HepG2 (cell line): ENCODE results near the gene BCAS4. TPM values are rescaled to one million over a fixed set of nuclear protein-coding genes. Genes with fewer than 3 reads are reported as not detected.

ENCODE experiments used
- CC2D1A ChIP-seq: sonication (generic); formaldehyde crosslinking; IDR thresholded peaks from 2 replicates; pipeline ENCODE4 v1.8.1; 2023; ENCODE audit warnings: mild to moderate bottlenecking, missing genetic modification reagents
- GFI1 ChIP-seq: sonication (generic); formaldehyde crosslinking; IDR thresholded peaks from 2 replicates; pipeline ENCODE4 v1.5.0; 2020; ENCODE audit warnings: missing genetic modification reagents, mild to moderate bottlenecking, borderline replicate concordance
- HNF4A ChIP-seq: sonication (generic); formaldehyde crosslinking; IDR thresholded peaks from 2 replicates; pipeline ENCODE4 v1.4.0; 2020; ENCODE audit warnings: missing genetic modification reagents
- KDM5A ChIP-seq: fragments of 200-600 bp; sonication (generic); IDR thresholded peaks from 2 replicates; pipeline ENCODE4 v1.7.0; 2018; ENCODE audit warnings: antibody characterized with exemption, mild to moderate bottlenecking, low read length, borderline replicate concordance
- LRRFIP1 ChIP-seq: sonication (generic); formaldehyde crosslinking; conservative IDR thresholded peaks from 2 replicates; pipeline ENCODE4 v1.4.0; 2020; ENCODE audit warnings: missing genetic modification reagents
- NONO ChIP-seq, 2 experiments: fragments of 450-650 bp in 1 of 2; sonication (generic) in 1 of 2; formaldehyde crosslinking in 1 of 2; IDR thresholded peaks in 1 of 2; conservative IDR thresholded peaks in 1 of 2; 2 replicates each; pipeline versions ENCODE4 v1.6.1 to v1.8.0; 2017 to 2022; ENCODE audit warnings: mild to moderate bottlenecking in 1 of 2, missing genetic modification reagents in 1 of 2, moderate library complexity in 1 of 2
- PHF21A ChIP-seq: sonication (generic); formaldehyde crosslinking; IDR thresholded peaks from 2 replicates; pipeline ENCODE4 v1.5.0; 2020; ENCODE audit warnings: mild to moderate bottlenecking, missing genetic modification reagents
- RXRA ChIP-seq: sonication (generic); formaldehyde crosslinking; IDR thresholded peaks from 2 replicates; pipeline ENCODE4 v1.5.1; 2020; ENCODE audit warnings: missing genetic modification reagents
- RXRB ChIP-seq: IDR thresholded peaks from 2 replicates; pipeline ENCODE4 v1.6.1; 2016; ENCODE audit warnings: borderline replicate concordance, missing genetic modification reagents, missing compliant biosample characterization
- STAT6 ChIP-seq: sonication (generic); formaldehyde crosslinking; IDR thresholded peaks from 2 replicates; pipeline ENCODE4 v1.4.0; 2020; ENCODE audit warnings: missing genetic modification reagents, mild to moderate bottlenecking, borderline replicate concordance
- THRA ChIP-seq: sonication (generic); formaldehyde crosslinking; IDR thresholded peaks from 2 replicates; pipeline ENCODE4 v1.4.0; 2020; ENCODE audit warnings: missing genetic modification reagents, borderline replicate concordance
- ZFP82 ChIP-seq: sonication (generic); formaldehyde crosslinking; IDR thresholded peaks from 2 replicates; pipeline ENCODE4 v1.5.1; 2020; ENCODE audit warnings: mild to moderate bottlenecking, missing genetic modification reagents, borderline replicate concordance
- ZNF543 ChIP-seq: sonication (generic); formaldehyde crosslinking; IDR thresholded peaks from 2 replicates; pipeline ENCODE4 v1.4.0; 2020; ENCODE audit warnings: mild to moderate bottlenecking, missing genetic modification reagents
- ZNF605 ChIP-seq: sonication (generic); formaldehyde crosslinking; IDR thresholded peaks from 2 replicates; pipeline ENCODE4 v1.8.0; 2022; ENCODE audit warnings: mild to moderate bottlenecking, missing genetic modification reagents
- ZNF609 ChIP-seq: sonication (generic); formaldehyde crosslinking; IDR thresholded peaks from 2 replicates; pipeline ENCODE4 v1.4.0; 2020; ENCODE audit warnings: mild to moderate bottlenecking, missing genetic modification reagents, borderline replicate concordance
- ZNF782 ChIP-seq: sonication (generic); formaldehyde crosslinking; IDR thresholded peaks from 2 replicates; pipeline ENCODE4 v1.4.0; 2020; ENCODE audit warnings: missing genetic modification reagents, mild to moderate bottlenecking, borderline replicate concordance
- polyA plus RNA-seq, 8 experiments: library from polyadenylated mRNA; depleted of rRNA in 3 of 8; stranded (reverse) in 7 of 8; unstranded in 1 of 8; fragments of >200 nt; fragmentation: Illumina TruSeq in 4 of 8; extraction: Trizol in 4 of 8; gene quantifications; 2 replicates each; pipeline versions ENCODE4 v1.2.1 to v1.2.3, GENCODE V29; 2011 to 2016; ENCODE audit warnings: low read depth in 4 of 8, missing spikeins in 1 of 8, mixed read lengths in 1 of 8; ENCODE audit not compliant: insufficient read depth in 1 of 8
- total RNA-seq, 5 experiments: library from RNA; depleted of rRNA; stranded (reverse); fragments of >200 nt; fragmentation: Illumina TruSeq; extraction: Trizol; gene quantifications; 2 replicates each; pipeline ENCODE4 v1.2.3, GENCODE V29; 2016; ENCODE audit warnings: low read depth in 1 of 5

Gene BCAS4
- total and polyA plus RNA-seq, 2 of the 13 experiments (the other 11 are each of a cell fraction or from before 2014, with no cell fraction given): 7.2 to 8.0 TPM

GRCh38 chr20:50855498-50856474 is 60.9 kb downstream of the BCAS4 start (continued):
- no peak for TF ChIP-seq KDM5A
- no peak for TF ChIP-seq ZNF605 (CRISPR knock-in tag)
- TF ChIP-seq NONO (IDR thresholded peaks at IDR 0.05): no peak
- TF ChIP-seq NONO (CRISPR knock-in tag; conservative IDR thresholded peaks at IDR 0.05): no peak
- no peak for TF ChIP-seq ZNF782
- TF ChIP-seq STAT6 (CRISPR knock-in tag): no peak
- TF ChIP-seq GFI1 (CRISPR knock-in tag): no peak
- TF ChIP-seq ZNF543 (CRISPR knock-in tag): peak; percentile 69; the same call in 1 of the 2 replicates
- peak; percentile 78 for TF ChIP-seq HNF4A (CRISPR knock-in tag)
- TF ChIP-seq RXRA (CRISPR knock-in tag): peak; percentile 37; the same call in 1 of the 2 replicates
- TF ChIP-seq CC2D1A: no peak
- no peak; the same call in 1 of the 2 replicates for TF ChIP-seq PHF21A (CRISPR knock-in tag)
- TF ChIP-seq ZFP82 (CRISPR knock-in tag): no peak
- no peak for TF ChIP-seq LRRFIP1
- no peak for TF ChIP-seq THRA
- no peak for TF ChIP-seq ZNF609 (CRISPR knock-in tag)
- TF ChIP-seq RXRB: peak; percentile 49; the same call in 1 of the 2 replicates
